Lower leg skin (tissue), 4 donors: ENCODE results near the gene EIF4H. TPM values are rescaled to one million over a fixed set of nuclear protein-coding genes. Genes with fewer than 3 reads are reported as not detected.

ENCODE experiments used
- DNase-seq, 2 donors: peaks; one replicate each; pipeline ENCODE4 v3.0.0-alpha.2; 2019; ENCODE audit warnings: low spot score in 2 of 2
- H3K4me3 ChIP-seq: fragments of 200-600 bp; sonication (generic); 2 replicates; pipeline ENCODE4 v1.5.1; 2017; ENCODE audit warnings: mild to moderate bottlenecking, low read depth; ENCODE audit not compliant: poor library complexity, severe bottlenecking
- CTCF ChIP-seq, 3 donors: fragments of 450-650 bp; IDR thresholded peaks; one replicate each; pipeline ENCODE4 v1.5.1; 2016; ENCODE audit warnings: antibody characterized with exemption in 3 of 3, mild to moderate bottlenecking in 3 of 3, moderate library complexity in 2 of 3
- POLR2A ChIP-seq, 2 donors: fragments of 450-650 bp; IDR thresholded peaks; one replicate each; pipeline ENCODE4 v1.6.1; 2016 to 2017; ENCODE audit warnings: antibody characterized with exemption in 2 of 2, mild to moderate bottlenecking in 1 of 2, moderate library complexity in 1 of 2
- WGBS, 2 donors: methylation state at CpG; one replicate each; pipeline ENCODE4 v1.1.5; 2018; 5-methylcytosine and 5-hydroxymethylcytosine counted together
- intact Hi-C: fragments of 100-400 bp; cut with DNase I; formaldehyde crosslinking; loops from one replicate; pipeline ENCODE4 v1.15.0; 2023; ENCODE audit warnings: low total_unique reads
- total RNA-seq, 4 donors: library from RNA; depleted of rRNA; stranded (reverse); fragments of >200 nt; gene quantifications; one replicate each; pipeline ENCODE4 v1.1.0, GENCODE V29; 2016

The EIF4H gene
- 100 to 1,000 TPM; 259 to 321 (median 296) TPM for total RNA-seq

GRCh38 chr7:74173866-74174605, at the start of gene EIF4H:
Gene EIF4H, plus strand, starts transcription at chr7:74174356. Its CDS starts 28 bp downstream, at chr7:74174384.
- DNase-seq = peak; percentile 95 to 99
- 0% methylated on average over 18 to 55 of the region's 95 CpGs for WGBS, 2 donors
- H3K4me3 ChIP-seq = peak within 1 kb of the TSS; percentile 83
- intact Hi-C loops = no loop called here
- TF ChIP-seq POLR2A (IDR thresholded peaks at IDR 0.05) = peak in 1 of 2 donors; percentile 75
- TF ChIP-seq CTCF (IDR thresholded peaks at IDR 0.05) = no peak

GRCh38 chr7:74126220-74126880, 47.8 kb upstream of the EIF4H start:
- WGBS, 2 donors = 78 to 82% methylated on average over 12 of the region's 12 CpGs
- no peak overlapping the region for H3K4me3 ChIP-seq
- intact Hi-C loops = no loop called here
- TF ChIP-seq POLR2A (IDR thresholded peaks at IDR 0.05) (no peak), CTCF (IDR thresholded peaks at IDR 0.05) (no peak)
- DNase-seq = no peak

GRCh38 chr7:74129887-74130286, 44.3 kb upstream of the EIF4H start:
- no peak for TF ChIP-seq POLR2A (IDR thresholded peaks at IDR 0.05)
- TF ChIP-seq CTCF (IDR thresholded peaks at IDR 0.05) = no peak
- intact Hi-C loops = no loop called here
- DNase-seq = no peak
- 38 to 51% methylated on average over 2 of the region's 2 CpGs for WGBS, 2 donors
- H3K4me3 ChIP-seq = no peak overlapping the region

- 53 to 56% methylated on average over 4 of the region's 4 CpGs for WGBS, 2 donors
- no peak for DNase-seq
- intact Hi-C loops = no loop called here
- no peak for TF ChIP-seq POLR2A (IDR thresholded peaks at IDR 0.05)
- TF ChIP-seq CTCF (IDR thresholded peaks at IDR 0.05) = no peak
- no peak overlapping the region for H3K4me3 ChIP-seq
Measured at GRCh38 chr7:74130518-74130917, 43.6 kb upstream of the EIF4H start.

- 65 to 76% methylated on average over 8 of the region's 8 CpGs for WGBS, 2 donors
- intact Hi-C loops = no loop called here
- DNase-seq = no peak
- no peak overlapping the region for H3K4me3 ChIP-seq
- TF ChIP-seq POLR2A (IDR thresholded peaks at IDR 0.05) (no peak), CTCF (IDR thresholded peaks at IDR 0.05) (no peak)
Measured at GRCh38 chr7:74134117-74134620, 40.0 kb upstream of the EIF4H start.
